Measurements from ENCODE around the gene GDI2.
"Not testable (repeated sequence)": the region's sequence is repeated elsewhere in the genome, so short reads cannot be mapped to it uniquely, and the experiment has no call there.

The GDI2 gene

GRCh38 chr10:5783300-5783699 is 29.9 kb downstream of the GDI2 start:
- no peak for DNase-seq (ENCODE audit: low read depth, low spot score)
- no peak overlapping the region for H3K4me3 ChIP-seq (ENCODE audit: low read depth, low read length)
- ChIA-PET POLR2A (interaction anchor here (0.6 kb wide), 1 partner anchor 21 kb away, joined by 3 read pairs; no protein-coding TSS in a partner anchor), CTCF (interaction anchor here (1.3 kb wide), 1 partner anchor 91 kb away, joined by 3 read pairs; no protein-coding TSS in a partner anchor)
- TF ChIP-seq, protein P1, sequence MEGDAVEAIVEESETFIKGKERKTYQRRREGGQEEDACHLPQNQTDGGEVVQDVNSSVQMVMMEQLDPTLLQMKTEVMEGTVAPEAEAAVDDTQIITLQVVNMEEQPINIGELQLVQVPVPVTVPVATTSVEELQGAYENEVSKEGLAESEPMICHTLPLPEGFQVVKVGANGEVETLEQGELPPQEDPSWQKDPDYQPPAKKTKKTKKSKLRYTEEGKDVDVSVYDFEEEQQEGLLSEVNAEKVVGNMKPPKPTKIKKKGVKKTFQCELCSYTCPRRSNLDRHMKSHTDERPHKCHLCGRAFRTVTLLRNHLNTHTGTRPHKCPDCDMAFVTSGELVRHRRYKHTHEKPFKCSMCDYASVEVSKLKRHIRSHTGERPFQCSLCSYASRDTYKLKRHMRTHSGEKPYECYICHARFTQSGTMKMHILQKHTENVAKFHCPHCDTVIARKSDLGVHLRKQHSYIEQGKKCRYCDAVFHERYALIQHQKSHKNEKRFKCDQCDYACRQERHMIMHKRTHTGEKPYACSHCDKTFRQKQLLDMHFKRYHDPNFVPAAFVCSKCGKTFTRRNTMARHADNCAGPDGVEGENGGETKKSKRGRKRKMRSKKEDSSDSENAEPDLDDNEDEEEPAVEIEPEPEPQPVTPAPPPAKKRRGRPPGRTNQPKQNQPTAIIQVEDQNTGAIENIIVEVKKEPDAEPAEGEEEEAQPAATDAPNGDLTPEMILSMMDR (IDR thresholded peaks at IDR 0.05; ENCODE audit: insufficient read depth, low read length, missing control alignments), result no peak

DNA sequence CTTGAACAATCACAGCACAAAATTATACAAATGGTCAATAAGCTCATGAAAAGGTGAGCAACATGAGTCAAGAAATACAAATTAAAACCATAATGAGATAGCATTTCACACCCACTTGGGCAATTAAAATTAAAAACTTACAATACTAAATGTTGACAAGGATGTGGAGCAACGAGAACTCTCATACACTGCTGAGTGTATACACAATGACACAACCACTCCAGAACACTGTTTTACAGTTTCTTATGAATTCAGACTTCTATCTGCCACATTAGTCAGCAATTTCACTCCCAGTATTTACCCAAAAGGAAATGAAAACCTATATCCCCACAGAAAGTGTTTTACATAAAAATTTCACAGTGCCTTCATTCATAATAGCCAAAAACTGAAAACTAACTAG is 31.1 kb downstream of the GDI2 start:
- POLR2A ChIA-PET, result no interaction called here
- CTCF ChIA-PET, result interaction anchor here (1.4 kb wide), 1 partner anchor 91 kb away, joined by 3 read pairs; no protein-coding TSS in a partner anchor
- DNase-seq (ENCODE audit: low read depth, low spot score), result no peak
- H3K4me3 ChIP-seq (ENCODE audit: low read depth, low read length), result no peak overlapping the region
- TF ChIP-seq, protein P1 (IDR thresholded peaks at IDR 0.05; ENCODE audit: insufficient read depth, low read length, missing control alignments), result no peak

DNA sequence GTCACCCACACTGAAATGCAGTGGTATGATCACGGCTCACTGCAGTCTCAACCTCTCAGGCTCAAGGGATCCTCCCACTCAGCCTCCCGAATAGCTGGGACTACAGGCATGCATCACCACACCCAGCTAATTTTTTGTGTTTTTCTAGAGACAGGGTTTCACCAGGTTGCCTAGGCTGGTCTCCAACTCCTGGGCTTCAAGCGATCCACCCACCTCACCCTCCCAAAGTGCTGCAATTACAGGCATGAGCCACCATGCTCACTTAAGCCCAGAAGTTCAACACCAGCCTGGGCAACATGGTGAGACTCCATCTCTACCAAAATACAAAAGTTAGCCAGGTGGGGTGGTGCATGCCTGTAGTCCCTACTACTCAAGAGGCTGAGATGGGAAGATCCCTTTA is 33.5 kb downstream of the GDI2 start:
- POLR2A ChIA-PET, result no interaction called here
- DNase-seq (ENCODE audit: low read depth, low spot score), result no peak
- TF ChIP-seq, protein P1 (IDR thresholded peaks at IDR 0.05; ENCODE audit: insufficient read depth, low read length, missing control alignments), result no peak
- no peak overlapping the region for H3K4me3 ChIP-seq (ENCODE audit: low read depth, low read length)
- CTCF ChIA-PET, result interaction anchor here (1.3 to 1.4 kb wide), 2 partner anchors 92 to 94 kb away, joined by 4 read pairs; no protein-coding TSS in a partner anchor

GRCh38 chr10:5777758-5778157 is 35.5 kb downstream of the GDI2 start:
- CTCF ChIA-PET, result not testable (repeated sequence)

DNA sequence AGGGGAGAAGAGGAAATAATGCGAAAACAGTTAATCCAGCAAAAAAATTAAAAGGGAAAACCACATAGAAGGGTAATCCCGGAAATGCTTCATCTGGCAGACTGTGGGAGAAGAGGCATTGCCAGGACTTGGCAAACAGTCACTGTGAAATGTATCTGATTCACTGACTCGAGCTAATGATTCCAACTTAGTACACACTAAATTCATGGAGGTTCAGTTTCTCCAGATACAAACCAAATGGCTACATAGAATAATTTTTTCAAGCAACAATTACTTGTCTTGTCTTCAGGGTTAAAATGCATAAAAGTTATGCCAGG is 36.4 kb downstream of the GDI2 start:
- H3K4me3 ChIP-seq (ENCODE audit: low read depth, low read length), result no peak overlapping the region
- no peak for DNase-seq (ENCODE audit: low read depth, low spot score)
- TF ChIP-seq, protein P1 (IDR thresholded peaks at IDR 0.05; ENCODE audit: insufficient read depth, low read length, missing control alignments), result no peak
- CTCF ChIA-PET, result interaction anchor here (1.2 to 2.1 kb wide), 2 partner anchors 14 to 95 kb away, joined by 3 to 6 read pairs; no protein-coding TSS in a partner anchor
- POLR2A ChIA-PET, result no interaction called here

More at GRCh38 chr10:5777758-5778157, 35.5 kb downstream of the GDI2 start:
- DNase-seq (ENCODE audit: low read depth, low spot score); POLR2A ChIA-PET; H3K4me3 ChIP-seq (ENCODE audit: low read depth, low read length): not testable (repeated sequence)

DNA sequence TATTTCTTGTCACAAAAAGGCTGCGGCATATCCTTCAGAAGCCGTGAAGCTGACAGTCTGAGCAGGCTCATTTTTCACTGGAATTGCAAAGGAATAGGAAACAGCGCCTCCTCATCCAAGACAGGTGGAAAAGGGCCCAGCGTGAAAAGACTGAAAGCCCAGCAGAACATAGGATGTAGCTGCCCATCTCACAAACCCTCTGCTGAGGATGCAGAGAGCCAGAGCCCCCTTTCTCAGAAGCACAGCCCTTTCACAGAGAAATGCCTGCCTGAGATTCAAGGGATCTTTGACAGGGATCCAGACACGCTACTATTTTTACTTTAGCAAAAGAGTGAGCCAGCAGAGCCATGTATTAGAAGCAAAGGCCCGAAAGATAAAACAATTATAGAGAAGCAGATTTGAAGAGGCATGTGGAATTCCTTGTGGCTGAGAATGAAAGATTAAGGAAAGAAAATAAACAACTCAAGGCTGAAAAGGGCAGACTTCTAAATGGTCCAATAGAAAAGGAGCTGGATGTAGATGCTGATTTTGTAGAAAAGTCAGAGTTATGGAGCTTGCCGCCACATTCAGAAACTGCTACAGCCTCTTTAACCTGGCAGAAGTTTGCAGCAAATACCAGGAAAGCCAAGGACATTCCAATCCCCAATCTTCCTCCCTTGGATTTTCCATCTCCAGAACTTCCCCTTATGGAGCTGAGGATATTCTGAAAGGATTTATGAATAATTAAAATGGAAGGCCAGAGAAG is 36.9 kb downstream of the GDI2 start:
- no peak for DNase-seq (ENCODE audit: low read depth, low spot score)
- CTCF ChIA-PET, result interaction anchor here (1.2 to 2.1 kb wide), 2 partner anchors 13 to 95 kb away, joined by 3 to 6 read pairs; no protein-coding TSS in a partner anchor
- TF ChIP-seq, protein P1 (IDR thresholded peaks at IDR 0.05; ENCODE audit: insufficient read depth, low read length, missing control alignments), result no peak
- POLR2A ChIA-PET, result no interaction called here
- H3K4me3 ChIP-seq (ENCODE audit: low read depth, low read length), result no peak overlapping the region

Measured in AG04449 (cell line).